Thyroid gland (tissue), 4 donors: ENCODE measurements around the gene RAB40B. TPM values are rescaled to one million over a fixed set of nuclear protein-coding genes. Genes with fewer than 3 reads are reported as not detected.

Experiments
- DNase-seq, 2 donors: peaks; one replicate each; pipeline ENCODE4 v3.0.0-alpha.2; 2019
- H3K27ac ChIP-seq, 3 donors: fragments of 200-600 bp; sonication (generic); 1 replicate in 2 of 3; 2 replicates in 1 of 3; pipeline ENCODE4 v1.5.1; 2016 to 2019; ENCODE audit warnings: mild to moderate bottlenecking in 1 of 3, moderate library complexity in 1 of 3
- H3K27me3 ChIP-seq: fragments of 200-600 bp; sonication (generic); one replicate; pipeline ENCODE4 v1.5.1; 2019
- H3K36me3 ChIP-seq, 2 donors: fragments of 200-600 bp; sonication (generic); one replicate each; pipeline ENCODE4 v1.5.1; 2016 to 2019
- H3K4me1 ChIP-seq, 2 donors: fragments of 200-600 bp; sonication (generic); one replicate each; pipeline ENCODE4 v1.5.1; 2017 to 2019
- H3K4me3 ChIP-seq, 3 donors: fragments of 200-600 bp; sonication (generic); replicated peaks in 1 of 3; 1 replicate in 2 of 3; 2 replicates in 1 of 3; pipeline ENCODE4 v1.5.1; 2016; ENCODE audit warnings: mild to moderate bottlenecking in 1 of 3
- H3K9me3 ChIP-seq: fragments of 200-600 bp; sonication (generic); one replicate; pipeline ENCODE4 v1.5.1; 2017
- POLR2A ChIP-seq, 2 donors: fragments of 450-650 bp; IDR thresholded peaks; one replicate each; pipeline ENCODE4 v1.6.1; 2017; ENCODE audit warnings: antibody characterized with exemption in 2 of 2, mild to moderate bottlenecking in 2 of 2, moderate library complexity in 1 of 2
- WGBS, 2 donors: methylation state at CpG; one replicate each; pipeline ENCODE4 v1.1.5; 2017; 5-methylcytosine and 5-hydroxymethylcytosine counted together
- intact Hi-C: fragments of 100-400 bp; cut with DNase I; formaldehyde crosslinking; loops from one replicate; pipeline ENCODE4 v1.15.1; 2023
- total RNA-seq, 4 donors: library from RNA; depleted of rRNA; stranded (reverse); fragments of >200 nt; gene quantifications; one replicate each; pipeline ENCODE4 v1.2.3, GENCODE V29; 2016
- TF ChIP-seq, protein P1 (sequence below), 6 experiments: fragments of 200-600 bp in 3 of 6; fragments of 450-650 bp in 3 of 6; sonication (generic) in 3 of 6; IDR thresholded peaks; one replicate each; pipeline ENCODE4 v1.5.1; 2016 to 2019; ENCODE audit warnings: antibody characterized with exemption in 6 of 6, mild to moderate bottlenecking in 2 of 6, inconsistent platforms in 1 of 6, moderate library complexity in 1 of 6

RAB40B gene
- total RNA-seq, 4 donors from 2014 or later: 6.2 to 19.3 (median 11.3) TPM

DNA sequence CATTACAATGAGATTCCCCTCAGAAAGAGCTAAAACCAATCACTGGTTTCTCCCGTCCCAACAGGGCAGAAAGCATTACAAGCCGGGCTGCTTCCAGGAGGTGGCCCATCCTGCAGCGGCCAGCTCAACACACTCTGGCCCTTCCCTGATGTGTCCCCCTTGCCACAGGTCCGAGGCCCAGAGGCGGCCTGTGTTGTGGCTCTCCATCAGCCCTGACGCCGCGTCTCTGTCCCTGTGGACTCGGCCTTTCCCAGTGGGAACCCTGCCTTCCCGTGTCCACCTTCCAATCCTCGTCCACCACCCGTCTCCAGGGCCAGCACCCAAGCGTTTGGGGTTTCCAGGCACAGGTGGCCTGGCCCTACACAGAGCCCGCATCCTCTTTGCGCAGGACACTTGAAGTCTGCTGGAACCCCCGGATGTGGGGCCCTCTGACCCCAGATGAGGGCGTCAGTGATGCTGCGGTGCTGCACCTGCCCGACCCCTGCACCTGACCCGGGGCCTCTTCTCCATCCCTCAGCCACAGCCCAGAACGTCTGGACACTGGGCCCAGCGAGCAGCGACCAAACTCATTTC is 21.1 kb downstream of the RAB40B start:
- WGBS, 2 donors: 88 to 90% methylated on average over 22 to 23 of the region's 23 CpGs
- no peak for DNase-seq
- H3K27ac ChIP-seq: no peak overlapping the region
- no peaks in the 10 kb centered on the region for H3K4me1 ChIP-seq
- H3K4me3 ChIP-seq: no peak overlapping the region
- H3K36me3 ChIP-seq: no peaks in the 10 kb centered on the region
- TF ChIP-seq, protein P1, sequence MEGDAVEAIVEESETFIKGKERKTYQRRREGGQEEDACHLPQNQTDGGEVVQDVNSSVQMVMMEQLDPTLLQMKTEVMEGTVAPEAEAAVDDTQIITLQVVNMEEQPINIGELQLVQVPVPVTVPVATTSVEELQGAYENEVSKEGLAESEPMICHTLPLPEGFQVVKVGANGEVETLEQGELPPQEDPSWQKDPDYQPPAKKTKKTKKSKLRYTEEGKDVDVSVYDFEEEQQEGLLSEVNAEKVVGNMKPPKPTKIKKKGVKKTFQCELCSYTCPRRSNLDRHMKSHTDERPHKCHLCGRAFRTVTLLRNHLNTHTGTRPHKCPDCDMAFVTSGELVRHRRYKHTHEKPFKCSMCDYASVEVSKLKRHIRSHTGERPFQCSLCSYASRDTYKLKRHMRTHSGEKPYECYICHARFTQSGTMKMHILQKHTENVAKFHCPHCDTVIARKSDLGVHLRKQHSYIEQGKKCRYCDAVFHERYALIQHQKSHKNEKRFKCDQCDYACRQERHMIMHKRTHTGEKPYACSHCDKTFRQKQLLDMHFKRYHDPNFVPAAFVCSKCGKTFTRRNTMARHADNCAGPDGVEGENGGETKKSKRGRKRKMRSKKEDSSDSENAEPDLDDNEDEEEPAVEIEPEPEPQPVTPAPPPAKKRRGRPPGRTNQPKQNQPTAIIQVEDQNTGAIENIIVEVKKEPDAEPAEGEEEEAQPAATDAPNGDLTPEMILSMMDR (IDR thresholded peaks at IDR 0.05): no peak
- no peak for TF ChIP-seq POLR2A (IDR thresholded peaks at IDR 0.05)
- intact Hi-C loops: no loop called here
- H3K27me3 ChIP-seq: no peaks in the 10 kb centered on the region
- H3K9me3 ChIP-seq: no peaks in the 10 kb centered on the region

DNA sequence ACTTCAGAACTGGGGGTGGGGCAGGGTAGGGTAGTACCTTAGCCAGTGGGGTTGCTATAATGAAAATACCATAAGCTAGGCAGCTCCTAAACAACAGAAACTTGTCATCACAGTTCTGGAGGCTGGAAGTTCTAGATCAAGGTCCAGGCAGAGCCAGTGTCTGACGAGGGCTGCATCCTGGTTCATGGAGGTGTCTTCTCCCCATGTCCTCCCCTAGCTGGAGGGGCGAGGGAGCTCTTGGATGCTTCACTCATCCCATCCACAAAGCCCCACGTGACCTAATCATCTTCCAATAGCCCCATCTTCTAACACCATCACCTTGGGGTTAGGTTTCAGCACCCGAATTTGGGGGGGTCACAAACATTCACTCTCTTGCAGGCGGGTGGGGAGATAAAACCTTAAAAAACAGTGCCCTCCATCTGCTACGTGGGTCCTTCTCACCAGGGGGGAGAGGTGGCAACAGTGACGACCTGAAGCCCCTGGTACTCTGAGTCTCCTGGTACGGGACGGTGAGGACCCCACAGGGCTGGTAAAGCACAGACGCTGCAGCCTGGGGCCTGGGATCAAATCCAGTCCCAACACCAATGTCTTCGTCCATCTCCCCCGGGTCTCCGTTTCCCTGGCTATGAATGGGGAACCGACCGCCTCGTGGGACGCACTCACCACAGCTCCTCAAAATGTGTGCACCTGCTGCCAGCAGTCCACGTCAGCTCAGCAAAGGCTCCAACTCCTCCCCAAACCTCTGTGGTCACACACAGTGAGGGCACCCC is 22.8 kb downstream of the RAB40B start:
- DNase-seq: no peak
- Histone ChIP-seq H3K36me3 (no peaks in the 10 kb centered on the region), H3K27ac (no peak overlapping the region), H3K9me3 (no peaks in the 10 kb centered on the region), H3K4me1 (no peaks in the 10 kb centered on the region), H3K4me3 (no peak overlapping the region), H3K27me3 (no peaks in the 10 kb centered on the region)
- TF ChIP-seq, protein P1 (IDR thresholded peaks at IDR 0.05): no peak
- no peak for TF ChIP-seq POLR2A (IDR thresholded peaks at IDR 0.05)
- WGBS, 2 donors: 88 to 91% methylated on average over 18 of the region's 18 CpGs
- intact Hi-C loops: no loop called here

DNA sequence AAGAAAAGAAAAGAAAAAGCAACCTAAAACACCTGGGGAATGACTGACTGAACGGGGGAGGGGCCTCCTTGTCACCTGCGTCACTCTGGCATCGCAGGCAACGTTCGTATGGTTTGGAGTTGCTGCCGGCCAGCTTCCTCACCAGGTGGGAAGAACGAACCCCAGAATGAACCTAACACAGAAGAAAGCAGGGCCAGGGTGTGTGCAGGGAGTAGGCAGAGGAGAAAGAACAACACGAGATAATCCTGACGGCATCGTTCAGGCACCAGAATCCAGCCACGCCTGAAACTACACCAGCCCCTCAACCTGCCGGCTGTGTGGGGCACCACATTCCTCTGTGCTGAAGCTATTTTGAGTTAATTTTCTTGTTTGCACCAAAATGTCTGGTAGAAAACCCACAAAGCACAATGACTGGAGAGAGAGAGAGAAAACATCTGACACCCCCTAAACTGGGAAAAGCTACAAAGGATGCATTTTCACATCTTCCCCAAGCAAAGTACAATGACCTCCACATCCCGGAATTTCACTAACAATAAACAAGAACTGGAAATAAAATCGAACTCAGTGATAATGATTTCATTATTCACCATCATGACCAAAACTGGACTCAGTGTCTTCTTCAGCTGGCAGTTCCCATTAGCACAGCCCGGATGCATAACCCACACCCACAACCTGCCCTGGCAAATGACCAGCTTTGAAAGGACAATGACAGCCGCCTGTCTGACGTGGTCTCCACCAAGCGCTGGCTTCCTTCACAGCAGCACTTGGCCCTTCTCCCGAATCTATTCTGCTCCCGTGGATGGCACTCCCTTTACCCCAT is 23.6 kb downstream of the RAB40B start:
- intact Hi-C loops: no loop called here
- WGBS, 2 donors: 74 to 79% methylated on average over 20 of the region's 20 CpGs
- H3K27ac ChIP-seq: no peak overlapping the region
- no peak for DNase-seq
- H3K4me1 ChIP-seq: no peaks in the 10 kb centered on the region
- H3K4me3 ChIP-seq: no peak overlapping the region
- no peaks in the 10 kb centered on the region for H3K36me3 ChIP-seq
- no peak for TF ChIP-seq POLR2A (IDR thresholded peaks at IDR 0.05)
- TF ChIP-seq, protein P1 (IDR thresholded peaks at IDR 0.05): no peak
- no peaks in the 10 kb centered on the region for H3K27me3 ChIP-seq
- no peaks in the 10 kb centered on the region for H3K9me3 ChIP-seq

DNA sequence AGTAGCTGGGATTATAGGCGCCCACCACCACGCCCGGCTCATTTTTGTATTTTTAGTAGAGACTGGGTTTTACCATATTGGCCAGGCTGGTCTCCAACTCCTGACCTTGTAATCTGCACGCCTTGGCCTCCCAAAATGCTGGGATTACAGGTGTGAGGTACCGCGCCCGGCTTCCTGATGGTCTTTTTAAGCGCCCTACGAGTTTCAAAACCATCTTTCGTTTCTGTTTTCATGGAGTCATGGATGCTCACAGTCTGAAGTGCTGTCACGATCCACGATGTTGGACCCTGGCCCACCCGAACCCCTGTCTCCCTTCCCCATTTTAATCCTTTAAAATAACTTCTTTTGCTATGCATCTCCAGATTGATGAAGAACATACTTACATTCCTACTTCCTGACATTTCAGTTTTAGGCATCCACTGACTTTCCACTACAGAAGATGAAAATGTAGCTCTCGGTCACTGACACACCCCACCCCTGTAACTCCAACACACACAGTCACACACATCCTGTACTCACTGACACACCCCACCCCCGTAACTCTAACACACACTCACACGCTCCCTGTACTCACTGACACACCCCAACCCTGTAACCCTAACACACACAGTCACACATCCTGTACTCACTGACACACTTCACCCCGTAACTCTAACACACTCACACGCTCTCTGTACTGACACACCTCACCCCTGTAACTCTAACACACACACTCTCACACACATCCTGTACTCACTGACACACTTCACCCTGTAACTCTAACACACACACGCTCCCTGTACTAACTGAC is 27.6 kb downstream of the RAB40B start:
- no peaks in the 10 kb centered on the region for H3K27me3 ChIP-seq
- H3K9me3 ChIP-seq: no peaks in the 10 kb centered on the region
- intact Hi-C loops: no loop called here
- no peaks in the 10 kb centered on the region for H3K36me3 ChIP-seq
- H3K27ac ChIP-seq: peak overlapping the region; percentile 57 to 76 (median 66)
- TF ChIP-seq, protein P1 (IDR thresholded peaks at IDR 0.05): no peak
- TF ChIP-seq POLR2A (IDR thresholded peaks at IDR 0.05): no peak
- no peak for DNase-seq
- WGBS, 2 donors: 92 to 93% methylated on average over 19 of the region's 19 CpGs
- H3K4me3 ChIP-seq: no peak overlapping the region
- H3K4me1 ChIP-seq: peaks cover 4 to 16% of the 10 kb centered on the region in 2 donors
